IgD-negative memory B cell (primary cell): Measurements from ENCODE around the gene NTF3. TPM values are rescaled to one million over a fixed set of nuclear protein-coding genes. Genes with fewer than 3 reads are reported as not detected.

ENCODE experiments used
- H3K27ac Mint-ChIP-seq, 3 donors: one replicate each; pipeline ENCODE4 v1.8.0; 2020 to 2022; ENCODE audit warnings: mild to moderate bottlenecking in 3 of 3, mixed read lengths in 3 of 3, moderate library complexity in 1 of 3
- H3K27me3 Mint-ChIP-seq: one replicate; pipeline ENCODE4 v1.8.0; 2021; ENCODE audit warnings: mixed read lengths
- H3K36me3 Mint-ChIP-seq: one replicate; pipeline ENCODE4 v1.8.0; 2020; ENCODE audit warnings: mild to moderate bottlenecking, mixed read lengths
- H3K4me1 Mint-ChIP-seq, 3 donors: one replicate each; pipeline ENCODE4 v1.8.0; 2020 to 2022; ENCODE audit warnings: mixed read lengths in 3 of 3, mild to moderate bottlenecking in 1 of 3
- H3K4me3 Mint-ChIP-seq, 4 donors: one replicate each; pipeline ENCODE4 v1.8.0; 2020 to 2022; ENCODE audit warnings: mild to moderate bottlenecking in 4 of 4, mixed read lengths in 4 of 4, moderate library complexity in 3 of 4
- H3K9me3 Mint-ChIP-seq, 3 donors: one replicate each; pipeline ENCODE4 v1.8.0; 2020 to 2021; ENCODE audit warnings: mixed read lengths in 3 of 3, mild to moderate bottlenecking in 1 of 3
- polyA plus RNA-seq: library from polyadenylated mRNA; unstranded; fragments of 300-500 nt; fragmentation: Illumina TruSeq; gene quantifications from one replicate; pipeline ENCODE4 v1.2.3, GENCODE V29; 2021

NTF3 gene
- polyA plus RNA-seq, 1 donor from 2014 or later: not detected

DNA sequence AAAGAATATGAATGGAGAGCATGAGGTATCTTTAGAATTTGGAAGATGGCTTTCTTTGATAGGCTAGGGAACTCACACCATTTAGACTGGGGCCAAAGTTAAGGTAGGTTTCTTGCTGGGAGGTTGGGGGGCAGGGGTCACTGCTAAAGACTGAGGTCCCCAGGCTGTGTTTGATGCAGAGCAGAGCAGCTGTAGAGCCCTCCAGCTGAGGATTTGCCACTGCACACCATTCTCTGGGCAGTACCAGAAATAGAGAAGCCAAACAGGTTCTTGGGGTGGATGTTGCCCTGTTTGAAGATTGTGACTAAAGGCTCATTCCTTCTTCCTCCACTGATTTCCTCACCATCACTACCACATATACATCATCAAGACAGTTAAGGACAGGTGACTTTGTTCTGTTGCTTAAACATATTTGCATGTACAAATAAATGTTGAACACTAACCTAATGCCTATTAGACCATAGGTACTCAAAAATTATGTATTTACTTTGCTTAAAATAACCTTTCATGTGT is 7.9 kb downstream of the NTF3 start:
- H3K27ac Mint-ChIP-seq: no peak overlapping the region
- peaks cover 1% of the 10 kb centered on the region for H3K36me3 Mint-ChIP-seq
- H3K4me1 Mint-ChIP-seq: peaks cover 7 to 12% (median 10%) of the 10 kb centered on the region in 3 donors
- H3K9me3 Mint-ChIP-seq: peaks cover 0 to 8% (median 0%) of the 10 kb centered on the region in 3 donors
- H3K4me3 Mint-ChIP-seq: no peak overlapping the region
- peaks cover 1% of the 10 kb centered on the region for H3K27me3 Mint-ChIP-seq

GRCh38 chr12:5440978-5441377 is 9.1 kb downstream of the NTF3 start:
- H3K27me3 Mint-ChIP-seq: peaks cover 5% of the 10 kb centered on the region
- H3K27ac Mint-ChIP-seq: no peak overlapping the region
- peaks cover 0 to 8% (median 0%) of the 10 kb centered on the region in 3 donors for H3K9me3 Mint-ChIP-seq
- H3K4me1 Mint-ChIP-seq: peaks cover 7 to 12% (median 10%) of the 10 kb centered on the region in 3 donors
- H3K36me3 Mint-ChIP-seq: peaks cover 1% of the 10 kb centered on the region
- no peak overlapping the region for H3K4me3 Mint-ChIP-seq

GRCh38 chr12:5441497-5442236 is 9.8 kb downstream of the NTF3 start:
- Mint-ChIP-seq H3K27me3 (peaks cover 5% of the 10 kb centered on the region), H3K4me3 (no peak overlapping the region), H3K36me3 (peaks cover 1% of the 10 kb centered on the region), H3K4me1 (peaks cover 7 to 12% (median 10%) of the 10 kb centered on the region in 3 donors), H3K27ac (peak overlapping the region in 1 of 3 donors; percentile 63), H3K9me3 (peaks cover 0 to 8% (median 0%) of the 10 kb centered on the region in 3 donors)

DNA sequence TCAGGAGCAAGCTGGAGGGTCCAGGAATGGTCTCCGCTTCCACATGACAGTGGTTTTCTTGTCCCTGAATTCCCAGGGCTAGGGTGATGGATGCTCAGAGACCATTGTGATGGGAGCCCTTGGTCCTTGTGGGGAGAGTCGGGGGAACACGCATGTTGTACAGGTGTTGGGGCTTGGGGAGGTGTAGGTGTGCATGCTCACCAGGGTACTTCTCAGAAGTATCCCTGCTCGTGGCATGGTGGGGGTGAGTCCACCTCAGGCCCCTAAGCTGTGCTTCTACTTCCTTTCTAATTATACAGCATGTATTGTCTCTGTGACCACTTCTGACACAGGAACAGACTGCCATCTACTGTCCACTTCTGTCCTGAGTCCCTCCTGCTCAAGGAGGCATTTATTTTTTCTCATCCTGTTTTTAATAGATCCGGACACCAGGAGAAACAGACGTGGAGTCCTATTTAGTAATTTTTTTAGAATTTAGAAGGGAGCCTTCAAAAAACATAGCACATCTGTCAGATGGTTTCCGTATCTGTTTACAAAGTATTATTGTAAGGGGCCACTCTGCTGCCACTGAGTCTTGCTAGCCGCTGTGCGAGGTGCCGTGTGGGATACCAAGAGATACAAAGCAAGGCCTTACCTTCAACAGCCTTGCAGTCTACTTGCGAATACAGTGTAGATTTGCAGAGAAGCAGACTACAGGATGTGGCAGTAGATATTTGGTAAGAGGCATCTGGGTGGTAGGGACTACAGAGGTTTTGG is 10.5 kb downstream of the NTF3 start:
- Mint-ChIP-seq H3K27ac (peak overlapping the region in 1 of 3 donors; percentile 63), H3K27me3 (peaks cover 5% of the 10 kb centered on the region), H3K4me3 (no peak overlapping the region), H3K4me1 (peaks cover 7 to 12% (median 10%) of the 10 kb centered on the region in 3 donors), H3K9me3 (peaks cover 0 to 8% (median 0%) of the 10 kb centered on the region in 3 donors), H3K36me3 (peaks cover 1% of the 10 kb centered on the region)

GRCh38 chr12:5444520-5444919 is 12.6 kb downstream of the NTF3 start:
- Mint-ChIP-seq H3K27ac (no peak overlapping the region), H3K4me1 (peaks cover 7 to 12% (median 10%) of the 10 kb centered on the region in 3 donors), H3K36me3 (peaks cover 1% of the 10 kb centered on the region), H3K27me3 (peaks cover 6% of the 10 kb centered on the region), H3K4me3 (no peak overlapping the region), H3K9me3 (no peaks in the 10 kb centered on the region)

GRCh38 chr12:5447320-5447719 is 15.4 kb downstream of the NTF3 start:
- Mint-ChIP-seq H3K27ac (no peak overlapping the region), H3K36me3 (peaks cover 1% of the 10 kb centered on the region), H3K4me1 (no peaks in the 10 kb centered on the region), H3K9me3 (no peaks in the 10 kb centered on the region), H3K4me3 (no peak overlapping the region), H3K27me3 (peaks cover 7% of the 10 kb centered on the region)

DNA sequence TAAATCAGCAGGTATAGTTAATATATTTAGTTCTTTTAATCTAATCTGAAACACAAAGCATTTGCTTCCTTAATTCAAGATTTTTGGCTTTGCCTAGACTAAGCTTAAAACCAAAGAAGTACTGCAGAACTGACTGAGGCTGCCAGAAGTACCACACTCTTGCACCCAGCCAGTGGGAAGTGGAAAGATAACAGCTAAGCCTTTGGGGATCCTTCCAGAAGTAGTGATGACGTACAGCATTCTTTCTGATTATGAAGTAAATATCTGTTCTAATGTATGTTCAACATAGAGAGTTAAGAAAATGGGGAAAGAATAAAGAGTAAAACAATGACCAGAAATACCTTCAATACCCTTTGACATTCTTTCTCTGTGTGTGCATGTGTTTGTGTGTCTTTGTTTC is 19.3 kb downstream of the NTF3 start:
- Mint-ChIP-seq H3K4me3 (no peak overlapping the region), H3K27ac (no peak overlapping the region), H3K27me3 (peaks cover 12% of the 10 kb centered on the region), H3K9me3 (no peaks in the 10 kb centered on the region), H3K4me1 (no peaks in the 10 kb centered on the region), H3K36me3 (no peaks in the 10 kb centered on the region)

DNA sequence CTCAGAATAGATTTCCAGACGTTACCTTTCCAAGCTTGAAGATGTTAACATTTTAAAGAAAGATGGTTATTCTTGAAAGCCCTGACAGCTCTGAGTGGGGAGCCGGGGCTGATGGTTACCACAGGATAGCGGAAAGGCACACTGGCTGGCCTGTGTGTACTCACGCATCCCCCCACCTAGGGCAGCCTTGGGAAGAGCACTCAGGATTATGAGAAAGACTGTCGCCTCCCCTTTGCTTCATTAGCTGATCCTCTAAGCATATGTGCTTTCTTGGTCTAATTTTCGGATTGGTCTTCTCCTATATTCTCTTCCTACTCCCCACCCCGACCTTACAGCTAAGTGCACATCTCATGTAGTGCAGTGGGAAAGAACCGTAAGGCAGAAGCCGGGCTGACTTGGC is 20.7 kb downstream of the NTF3 start:
- H3K9me3 Mint-ChIP-seq: no peaks in the 10 kb centered on the region
- no peaks in the 10 kb centered on the region for H3K36me3 Mint-ChIP-seq
- H3K4me1 Mint-ChIP-seq: peaks cover 10% of the 10 kb centered on the region in 3 donors
- H3K27ac Mint-ChIP-seq: no peak overlapping the region
- H3K27me3 Mint-ChIP-seq: peaks cover 14% of the 10 kb centered on the region
- no peak overlapping the region for H3K4me3 Mint-ChIP-seq

DNA sequence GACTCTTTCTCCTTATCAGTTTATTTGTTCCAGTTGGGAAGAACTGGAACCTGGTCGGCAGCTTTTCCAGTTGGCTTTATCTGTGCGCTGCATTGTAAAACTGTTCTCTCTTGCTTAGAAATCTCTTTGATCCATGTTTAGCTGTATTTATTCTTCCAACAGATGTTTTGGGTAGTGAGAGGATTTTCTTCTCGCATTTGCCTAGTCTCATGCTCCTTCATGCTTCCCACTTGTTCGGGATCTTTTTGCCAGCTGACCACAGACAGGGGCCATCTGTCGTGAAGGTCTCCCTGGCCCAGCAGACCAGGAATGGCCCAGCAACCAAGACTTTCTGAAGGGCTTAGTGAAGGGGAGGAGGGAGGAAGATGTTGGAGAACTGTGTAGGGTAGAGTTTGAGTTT is 21.6 kb downstream of the NTF3 start:
- Mint-ChIP-seq H3K36me3 (no peaks in the 10 kb centered on the region), H3K4me3 (no peak overlapping the region), H3K4me1 (peaks cover 11 to 16% (median 12%) of the 10 kb centered on the region in 3 donors), H3K9me3 (no peaks in the 10 kb centered on the region), H3K27me3 (peaks cover 13% of the 10 kb centered on the region), H3K27ac (no peak overlapping the region)

DNA sequence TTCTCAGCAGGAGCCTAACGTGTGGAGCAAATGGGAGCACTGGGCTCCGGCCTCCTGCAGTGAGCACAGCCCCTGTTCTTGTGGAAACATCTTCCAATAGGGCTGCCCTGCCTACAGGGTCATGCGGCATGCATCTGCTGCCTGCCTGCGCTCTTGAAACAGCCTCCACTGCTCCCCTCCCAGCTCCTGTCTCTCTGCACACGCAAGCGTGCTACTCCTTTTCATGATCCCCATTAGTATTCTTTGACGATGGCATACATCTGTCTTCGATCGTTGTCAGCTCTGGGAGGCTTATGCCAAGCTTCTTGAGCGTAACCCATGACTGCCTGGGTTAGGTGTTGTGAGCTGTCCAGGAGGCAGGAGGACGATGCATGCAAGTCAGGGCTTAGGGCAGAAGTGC is 23.1 kb downstream of the NTF3 start:
- peaks cover 11 to 16% (median 13%) of the 10 kb centered on the region in 3 donors for H3K4me1 Mint-ChIP-seq
- no peak overlapping the region for H3K27ac Mint-ChIP-seq
- peaks cover 14% of the 10 kb centered on the region for H3K27me3 Mint-ChIP-seq
- no peaks in the 10 kb centered on the region for H3K9me3 Mint-ChIP-seq
- H3K4me3 Mint-ChIP-seq: no peak overlapping the region
- H3K36me3 Mint-ChIP-seq: no peaks in the 10 kb centered on the region

DNA sequence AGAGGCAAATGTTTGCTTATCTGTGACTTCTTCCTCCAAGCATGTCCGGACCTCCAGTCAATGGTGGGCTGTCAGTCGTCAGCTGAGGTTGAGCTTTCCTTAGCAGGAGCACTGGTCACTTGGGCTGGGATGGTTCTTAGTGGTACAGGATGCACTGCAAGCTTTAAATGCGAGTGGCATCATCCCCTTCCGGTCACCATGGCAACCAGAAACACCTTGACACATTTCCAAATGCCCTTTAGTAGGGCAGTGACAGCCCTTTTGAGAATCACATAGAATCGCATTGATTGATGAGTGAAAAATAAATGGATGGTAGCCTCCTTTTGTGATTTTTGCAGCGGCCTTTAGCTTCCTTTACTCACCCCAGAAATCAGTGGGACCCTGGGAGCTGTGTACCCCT is 24.1 kb downstream of the NTF3 start:
- peaks cover 14% of the 10 kb centered on the region for H3K27me3 Mint-ChIP-seq
- peaks cover 2% of the 10 kb centered on the region for H3K36me3 Mint-ChIP-seq
- H3K4me1 Mint-ChIP-seq: peaks cover 11 to 16% (median 13%) of the 10 kb centered on the region in 3 donors
- H3K4me3 Mint-ChIP-seq: no peak overlapping the region
- H3K9me3 Mint-ChIP-seq: no peaks in the 10 kb centered on the region
- H3K27ac Mint-ChIP-seq: no peak overlapping the region

GRCh38 chr12:5456906-5457305 is 25.0 kb downstream of the NTF3 start:
- H3K36me3 Mint-ChIP-seq: peaks cover 2% of the 10 kb centered on the region
- peak overlapping the region in 1 of 3 donors; percentile 36 for H3K27ac Mint-ChIP-seq
- peaks cover 11 to 16% (median 13%) of the 10 kb centered on the region in 3 donors for H3K4me1 Mint-ChIP-seq
- H3K27me3 Mint-ChIP-seq: peaks cover 14% of the 10 kb centered on the region
- peak overlapping the region in 2 of 4 donors; percentile 73 to 90 for H3K4me3 Mint-ChIP-seq
- H3K9me3 Mint-ChIP-seq: no peaks in the 10 kb centered on the region

- Mint-ChIP-seq H3K27ac (no peak overlapping the region), H3K27me3 (peaks cover 11% of the 10 kb centered on the region), H3K4me1 (peaks cover 11 to 16% (median 13%) of the 10 kb centered on the region in 3 donors), H3K36me3 (peaks cover 4% of the 10 kb centered on the region), H3K9me3 (no peaks in the 10 kb centered on the region), H3K4me3 (peak overlapping the region in 1 of 4 donors; percentile 63)
Measured at GRCh38 chr12:5458229-5459050, 26.5 kb downstream of the NTF3 start.

DNA sequence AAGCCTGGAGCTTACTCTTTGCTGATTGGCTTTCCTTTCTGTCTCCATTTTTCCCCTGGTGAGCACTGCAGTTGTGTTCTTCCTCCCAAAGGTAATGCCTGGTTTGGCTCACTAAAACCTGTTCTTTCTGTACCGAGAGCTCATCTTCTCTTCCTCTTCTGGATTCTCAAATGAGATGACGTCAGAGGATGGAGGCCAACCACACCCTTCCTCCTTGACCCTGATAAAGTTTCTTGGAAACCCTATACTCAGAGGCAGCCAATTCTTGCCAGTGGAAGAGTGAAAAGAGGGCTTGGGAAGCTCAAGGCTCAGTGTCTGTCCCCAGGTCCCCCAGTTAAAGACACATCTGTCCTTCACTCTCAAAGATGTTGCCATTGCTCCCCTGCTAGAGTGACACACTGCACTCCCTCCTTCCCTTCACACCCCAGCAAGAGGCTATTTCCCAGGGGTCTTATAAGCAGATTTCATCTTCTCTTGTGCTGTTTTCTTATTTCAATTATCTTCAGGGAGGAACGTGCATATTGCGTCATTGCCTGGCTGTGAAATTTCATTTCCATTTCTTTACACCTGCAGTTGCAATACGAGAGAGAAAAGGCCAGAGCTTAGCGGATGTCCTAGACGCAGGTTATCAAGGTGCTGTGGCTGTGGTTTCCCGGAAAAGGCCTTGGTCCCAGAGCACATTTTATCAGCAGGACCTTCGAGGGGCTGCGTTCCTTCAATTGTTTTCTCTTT is 27.3 kb downstream of the NTF3 start:
- Mint-ChIP-seq H3K9me3 (no peaks in the 10 kb centered on the region), H3K36me3 (peaks cover 4% of the 10 kb centered on the region), H3K4me3 (no peak overlapping the region), H3K27me3 (peaks cover 8% of the 10 kb centered on the region), H3K4me1 (peaks cover 11 to 16% (median 13%) of the 10 kb centered on the region in 3 donors), H3K27ac (no peak overlapping the region)
